Suprapubic skin (tissue), 4 donors: Measurements from ENCODE around the gene ANKRD17. TPM values are rescaled to one million over a fixed set of nuclear protein-coding genes. Genes with fewer than 3 reads are reported as not detected.

Experiments used
- DNase-seq, 2 donors: peaks; one replicate each; pipeline ENCODE4 v3.0.0-alpha.2; 2019; ENCODE audit warnings: low spot score in 2 of 2
- H3K27ac ChIP-seq: fragments of 200-600 bp; sonication (generic); one replicate; pipeline ENCODE4 v1.5.1; 2019
- H3K27me3 ChIP-seq: fragments of 200-600 bp; sonication (generic); one replicate; pipeline ENCODE4 v1.5.1; 2019
- H3K36me3 ChIP-seq: fragments of 200-600 bp; sonication (generic); one replicate; pipeline ENCODE4 v1.5.1; 2019
- H3K4me1 ChIP-seq: fragments of 200-600 bp; sonication (generic); one replicate; pipeline ENCODE4 v1.5.1; 2019
- H3K4me3 ChIP-seq: fragments of 200-600 bp; sonication (generic); one replicate; pipeline ENCODE4 v1.5.1; 2019; ENCODE audit warnings: mild to moderate bottlenecking
- H3K9me3 ChIP-seq: fragments of 200-600 bp; sonication (generic); one replicate; pipeline ENCODE4 v1.5.1; 2019
- EP300 ChIP-seq: sonication (generic); formaldehyde crosslinking; IDR thresholded peaks from one replicate; pipeline ENCODE4 v1.6.1; 2017; ENCODE audit warnings: antibody characterized with exemption
- POLR2A ChIP-seq, 2 donors: fragments of 450-650 bp; IDR thresholded peaks; one replicate each; pipeline ENCODE4 v1.6.1; 2017; ENCODE audit warnings: antibody characterized with exemption in 2 of 2, mild to moderate bottlenecking in 2 of 2, moderate library complexity in 2 of 2
- POLR2AphosphoS5 ChIP-seq, 3 donors: sonication (generic); formaldehyde crosslinking; IDR thresholded peaks; one replicate each; pipeline ENCODE4 v1.6.1; 2017; ENCODE audit warnings: antibody characterized with exemption in 3 of 3
- WGBS: methylation state at CpG from one replicate; pipeline ENCODE4 v1.1.5; 2018; 5-methylcytosine and 5-hydroxymethylcytosine counted together
- total RNA-seq, 4 donors: library from RNA; depleted of rRNA; stranded (reverse); fragments of >200 nt; gene quantifications; one replicate each; pipeline ENCODE4 v1.1.0, GENCODE V29; 2016
- TF ChIP-seq, protein P1 (sequence below), 2 donors: fragments of 200-600 bp in 1 of 2; fragments of 450-650 bp in 1 of 2; sonication (generic) in 1 of 2; IDR thresholded peaks; one replicate each; pipeline ENCODE4 v1.5.1; 2016 to 2019; ENCODE audit warnings: antibody characterized with exemption in 2 of 2, mild to moderate bottlenecking in 1 of 2, moderate library complexity in 1 of 2

ANKRD17 gene
- total RNA-seq, 4 donors from 2014 or later, result 68.2 to 80.2 (median 71.1) TPM

- Histone ChIP-seq H3K4me1 (peaks cover 4% of the 10 kb centered on the region), H3K27me3 (no peaks in the 10 kb centered on the region), H3K9me3 (no peaks in the 10 kb centered on the region), H3K27ac (no peak overlapping the region), H3K36me3 (peaks cover 3% of the 10 kb centered on the region), H3K4me3 (no peak overlapping the region)
- DNase-seq, result no peak
- TF ChIP-seq POLR2A (IDR thresholded peaks at IDR 0.05), result no peak
- TF ChIP-seq, protein P1, sequence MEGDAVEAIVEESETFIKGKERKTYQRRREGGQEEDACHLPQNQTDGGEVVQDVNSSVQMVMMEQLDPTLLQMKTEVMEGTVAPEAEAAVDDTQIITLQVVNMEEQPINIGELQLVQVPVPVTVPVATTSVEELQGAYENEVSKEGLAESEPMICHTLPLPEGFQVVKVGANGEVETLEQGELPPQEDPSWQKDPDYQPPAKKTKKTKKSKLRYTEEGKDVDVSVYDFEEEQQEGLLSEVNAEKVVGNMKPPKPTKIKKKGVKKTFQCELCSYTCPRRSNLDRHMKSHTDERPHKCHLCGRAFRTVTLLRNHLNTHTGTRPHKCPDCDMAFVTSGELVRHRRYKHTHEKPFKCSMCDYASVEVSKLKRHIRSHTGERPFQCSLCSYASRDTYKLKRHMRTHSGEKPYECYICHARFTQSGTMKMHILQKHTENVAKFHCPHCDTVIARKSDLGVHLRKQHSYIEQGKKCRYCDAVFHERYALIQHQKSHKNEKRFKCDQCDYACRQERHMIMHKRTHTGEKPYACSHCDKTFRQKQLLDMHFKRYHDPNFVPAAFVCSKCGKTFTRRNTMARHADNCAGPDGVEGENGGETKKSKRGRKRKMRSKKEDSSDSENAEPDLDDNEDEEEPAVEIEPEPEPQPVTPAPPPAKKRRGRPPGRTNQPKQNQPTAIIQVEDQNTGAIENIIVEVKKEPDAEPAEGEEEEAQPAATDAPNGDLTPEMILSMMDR (IDR thresholded peaks at IDR 0.05), result no peak
- no peak for TF ChIP-seq EP300
- TF ChIP-seq POLR2AphosphoS5 (IDR thresholded peaks at IDR 0.05), result no peak
- WGBS, result 73% methylated on average over 2 of the region's 2 CpGs
Measured at GRCh38 chr4:73194064-73194463, 64.5 kb downstream of the ANKRD17 start.

GRCh38 chr4:73193659-73194058, 64.9 kb downstream of the ANKRD17 start:
- 90% methylated on average over 4 of the region's 4 CpGs for WGBS
- no peak for DNase-seq
- Histone ChIP-seq H3K4me1 (peaks cover 4% of the 10 kb centered on the region), H3K36me3 (peaks cover 3% of the 10 kb centered on the region), H3K27me3 (no peaks in the 10 kb centered on the region), H3K27ac (no peak overlapping the region), H3K9me3 (no peaks in the 10 kb centered on the region), H3K4me3 (no peak overlapping the region)
- TF ChIP-seq, protein P1 (IDR thresholded peaks at IDR 0.05), result no peak
- TF ChIP-seq POLR2AphosphoS5 (IDR thresholded peaks at IDR 0.05) (no peak), EP300 (no peak), POLR2A (IDR thresholded peaks at IDR 0.05) (no peak)

- H3K27me3 ChIP-seq, result no peaks in the 10 kb centered on the region
- TF ChIP-seq, protein P1 (IDR thresholded peaks at IDR 0.05), result no peak
- TF ChIP-seq EP300 (no peak), POLR2AphosphoS5 (IDR thresholded peaks at IDR 0.05) (no peak), POLR2A (IDR thresholded peaks at IDR 0.05) (no peak)
- H3K4me1 ChIP-seq, result peaks cover 4% of the 10 kb centered on the region
- no peaks in the 10 kb centered on the region for H3K9me3 ChIP-seq
- peaks cover 3% of the 10 kb centered on the region for H3K36me3 ChIP-seq
- no peak overlapping the region for H3K27ac ChIP-seq
- DNase-seq, result no peak
- no peak overlapping the region for H3K4me3 ChIP-seq
- WGBS, result 87% methylated on average over 2 of the region's 2 CpGs
Measured at GRCh38 chr4:73193155-73193554, 65.4 kb downstream of the ANKRD17 start.

DNA sequence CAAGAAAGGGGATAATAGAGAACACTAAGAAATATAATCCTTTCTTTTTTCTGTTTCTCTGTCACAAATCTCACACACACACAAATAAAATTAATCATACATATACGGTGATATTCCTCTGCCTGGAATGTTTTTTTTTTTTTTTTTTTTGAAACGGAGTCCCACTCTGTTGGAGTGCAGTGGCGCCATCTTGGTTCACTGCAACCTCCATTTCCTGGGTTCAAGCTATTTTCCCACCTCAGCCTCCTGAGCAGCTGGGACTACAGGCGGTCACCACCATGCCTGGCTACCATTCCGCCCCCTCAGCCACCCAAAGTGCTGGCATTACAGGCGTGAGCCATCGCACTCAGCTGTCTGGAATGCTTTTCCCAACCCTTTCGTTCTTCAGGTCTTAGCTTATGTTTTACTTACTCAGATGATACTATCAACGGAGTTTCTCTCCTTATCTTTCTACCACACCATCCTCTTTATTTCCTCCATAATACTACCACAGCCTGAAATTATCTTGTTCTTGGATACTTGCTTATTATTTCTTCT, 69.3 kb downstream of the ANKRD17 start:
- TF ChIP-seq, protein P1 (IDR thresholded peaks at IDR 0.05), result no peak
- TF ChIP-seq EP300 (no peak), POLR2AphosphoS5 (IDR thresholded peaks at IDR 0.05) (no peak), POLR2A (IDR thresholded peaks at IDR 0.05) (no peak)
- no peaks in the 10 kb centered on the region for H3K9me3 ChIP-seq
- no peak for DNase-seq
- H3K27ac ChIP-seq, result no peak overlapping the region
- H3K36me3 ChIP-seq, result no peaks in the 10 kb centered on the region
- peaks cover 4% of the 10 kb centered on the region for H3K4me1 ChIP-seq
- no peak overlapping the region for H3K4me3 ChIP-seq
- no peaks in the 10 kb centered on the region for H3K27me3 ChIP-seq
- WGBS, result 97% methylated on average over 9 of the region's 9 CpGs

GRCh38 chr4:73187325-73187724, 71.3 kb downstream of the ANKRD17 start:
- Histone ChIP-seq H3K36me3 (no peaks in the 10 kb centered on the region), H3K9me3 (no peaks in the 10 kb centered on the region), H3K4me3 (no peak overlapping the region), H3K4me1 (no peaks in the 10 kb centered on the region), H3K27ac (no peak overlapping the region), H3K27me3 (no peaks in the 10 kb centered on the region)
- WGBS, result 84% methylated on average over 4 of the region's 4 CpGs
- TF ChIP-seq, protein P1 (IDR thresholded peaks at IDR 0.05), result no peak
- no peak for TF ChIP-seq POLR2AphosphoS5 (IDR thresholded peaks at IDR 0.05)
- no peak for TF ChIP-seq POLR2A (IDR thresholded peaks at IDR 0.05)
- no peak for TF ChIP-seq EP300
- no peak for DNase-seq
